GM21576 (cell line): ENCODE data around the gene SESN3.

Source experiments
- ATAC-seq: cut with Tn5 transposase; IDR thresholded peaks from one replicate; pipeline ENCODE4 v1.9.1; 2021; ENCODE audit warnings: mild to moderate bottlenecking, moderate library complexity; ENCODE audit not compliant: unreplicated experiment

SESN3 gene

GRCh38 chr11:95128602-95129001 lies 102.4 kb downstream of the SESN3 start:
- ATAC-seq: no peak

- ATAC-seq: no peak
Measured at GRCh38 chr11:95123556-95123955, 107.4 kb downstream of the SESN3 start.

- no peak for ATAC-seq
Measured at GRCh38 chr11:95121698-95122097, 109.3 kb downstream of the SESN3 start.

- no peak for ATAC-seq
Measured at GRCh38 chr11:95119361-95120060, 111.5 kb downstream of the SESN3 start.

GRCh38 chr11:95115597-95115996 lies 115.4 kb downstream of the SESN3 start:
- ATAC-seq: no peak
